Keratinocyte (primary cell): ENCODE results near the gene CD180.

Experiments
- EZH2 ChIP-seq: IDR thresholded peaks from one replicate; pipeline ENCODE4 v1.6.1; 2012; ENCODE audit warnings: inconsistent platforms, mild to moderate bottlenecking, low read length, moderate library complexity
- TF ChIP-seq, protein P1 (sequence below), 3 experiments: IDR thresholded peaks in 1 of 3; conservative IDR thresholded peaks in 1 of 3; optimal IDR thresholded peaks in 1 of 3; 2 replicates in 2 of 3; 3 replicates in 1 of 3; pipeline versions ENCODE3 to v1.5.1; 2011; ENCODE audit warnings: low read length in 3 of 3, mild to moderate bottlenecking in 3 of 3, moderate library complexity in 2 of 3, control low read depth in 1 of 3, inconsistent platforms in 1 of 3; ENCODE audit not compliant: insufficient read depth in 2 of 3; ENCODE audit errors: extremely low read depth in 1 of 3

DNA sequence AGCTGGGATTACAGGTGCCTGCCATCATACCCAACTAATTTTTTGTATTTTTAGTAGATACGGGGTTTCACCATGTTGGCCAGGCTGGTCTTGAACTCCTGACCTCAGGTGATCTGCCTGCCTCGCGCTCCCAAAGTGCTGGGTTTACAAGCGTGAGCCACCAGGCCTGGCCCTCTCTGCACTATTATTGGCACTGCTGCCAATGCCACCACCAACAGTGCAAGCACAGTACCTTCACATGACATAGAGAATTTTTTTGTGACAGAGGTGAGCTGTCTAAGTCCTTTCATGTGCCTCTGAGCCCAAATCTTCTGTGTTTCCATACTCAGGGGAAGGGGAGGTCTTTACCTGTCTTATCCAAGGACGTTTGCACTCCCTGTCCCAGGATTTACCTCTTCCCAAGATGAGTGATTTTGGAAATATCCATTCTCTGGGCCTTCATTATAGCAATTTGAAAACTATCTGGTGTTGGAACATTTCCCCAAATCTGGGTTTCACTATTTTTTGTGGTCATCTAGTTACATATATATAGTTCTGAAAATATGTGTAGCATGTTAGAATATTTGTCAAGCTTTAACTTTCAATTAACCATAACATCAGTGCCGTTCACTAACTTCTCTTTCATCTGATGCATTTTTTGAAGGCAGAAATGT, 5.4 kb upstream of the CD180 start:
- TF ChIP-seq, protein P1, sequence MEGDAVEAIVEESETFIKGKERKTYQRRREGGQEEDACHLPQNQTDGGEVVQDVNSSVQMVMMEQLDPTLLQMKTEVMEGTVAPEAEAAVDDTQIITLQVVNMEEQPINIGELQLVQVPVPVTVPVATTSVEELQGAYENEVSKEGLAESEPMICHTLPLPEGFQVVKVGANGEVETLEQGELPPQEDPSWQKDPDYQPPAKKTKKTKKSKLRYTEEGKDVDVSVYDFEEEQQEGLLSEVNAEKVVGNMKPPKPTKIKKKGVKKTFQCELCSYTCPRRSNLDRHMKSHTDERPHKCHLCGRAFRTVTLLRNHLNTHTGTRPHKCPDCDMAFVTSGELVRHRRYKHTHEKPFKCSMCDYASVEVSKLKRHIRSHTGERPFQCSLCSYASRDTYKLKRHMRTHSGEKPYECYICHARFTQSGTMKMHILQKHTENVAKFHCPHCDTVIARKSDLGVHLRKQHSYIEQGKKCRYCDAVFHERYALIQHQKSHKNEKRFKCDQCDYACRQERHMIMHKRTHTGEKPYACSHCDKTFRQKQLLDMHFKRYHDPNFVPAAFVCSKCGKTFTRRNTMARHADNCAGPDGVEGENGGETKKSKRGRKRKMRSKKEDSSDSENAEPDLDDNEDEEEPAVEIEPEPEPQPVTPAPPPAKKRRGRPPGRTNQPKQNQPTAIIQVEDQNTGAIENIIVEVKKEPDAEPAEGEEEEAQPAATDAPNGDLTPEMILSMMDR (optimal IDR thresholded peaks at IDR 0.05 in 1 of 3, IDR thresholded peaks at IDR 0.05 in 1 of 3, conservative IDR thresholded peaks at IDR 0.05 in 1 of 3; ENCODE audit: extremely low read depth in 1 of 3, insufficient read depth in 2 of 3, low read length in 3 of 3) = no peak
- TF ChIP-seq EZH2 = no peak
